Measurements from ENCODE around the gene GRHL3.
A peak's percentile ranks its signal among the peaks of the same experiment; 100 is the strongest.

GRHL3 gene

DNA sequence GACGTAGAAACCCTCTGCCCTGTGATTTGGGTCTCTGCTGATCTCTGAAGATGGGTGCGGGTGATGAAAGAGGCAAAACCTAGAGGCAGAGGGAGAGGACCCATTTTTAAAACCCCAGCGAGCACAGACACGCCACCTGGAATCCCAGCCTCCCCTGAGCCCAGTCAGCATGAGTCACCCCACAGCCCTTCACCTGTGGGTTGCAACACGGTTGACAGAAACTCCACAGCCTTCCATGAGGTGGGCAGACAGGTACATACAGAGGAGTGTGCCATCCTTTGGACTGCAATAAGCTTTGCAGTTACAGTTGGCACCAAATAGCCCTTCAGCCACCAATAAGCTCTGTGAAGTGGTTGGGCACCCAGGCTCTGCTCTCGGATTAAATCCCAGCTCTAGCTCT lies 2.1 kb upstream of the GRHL3 start:
- peak; percentile 52 for TF ChIP-seq CTCF (IDR thresholded peaks at IDR 0.05; ENCODE audit: poor library complexity, severe bottlenecking)
- no peak overlapping the region for H3K4me3 ChIP-seq (ENCODE audit: severe bottlenecking)
- H3K36me3 ChIP-seq (ENCODE audit: low read depth), result no peaks in the 10 kb centered on the region
- H3K27me3 ChIP-seq (ENCODE audit: insufficient read depth, poor library complexity, severe bottlenecking), result no peaks in the 10 kb centered on the region
- H3K9me3 ChIP-seq (ENCODE audit: severe bottlenecking), result no peaks in the 10 kb centered on the region
- H3K4me1 ChIP-seq (ENCODE audit: insufficient read depth, poor library complexity, severe bottlenecking), result peaks cover 54% of the 10 kb centered on the region
- DNase-seq (ENCODE audit: low spot score), result peak; percentile 97
- ATAC-seq (ENCODE audit: low read depth), result peak; percentile 79
- peak overlapping the region; percentile 89 for H3K27ac ChIP-seq (ENCODE audit: poor library complexity, severe bottlenecking)

- Histone ChIP-seq H3K4me3 (ENCODE audit: severe bottlenecking) (no peak overlapping the region), H3K36me3 (ENCODE audit: low read depth) (no peaks in the 10 kb centered on the region), H3K4me1 (ENCODE audit: insufficient read depth, poor library complexity, severe bottlenecking) (peaks cover 62% of the 10 kb centered on the region), H3K27ac (ENCODE audit: poor library complexity, severe bottlenecking) (peak overlapping the region; percentile 89), H3K27me3 (ENCODE audit: insufficient read depth, poor library complexity, severe bottlenecking) (no peaks in the 10 kb centered on the region), H3K9me3 (ENCODE audit: severe bottlenecking) (no peaks in the 10 kb centered on the region)
- no peak for TF ChIP-seq CTCF (IDR thresholded peaks at IDR 0.05; ENCODE audit: poor library complexity, severe bottlenecking)
- DNase-seq (ENCODE audit: low spot score) (no peak), ATAC-seq (ENCODE audit: low read depth) (no peak)
Measured at GRCh38 chr1:24317956-24318614, 1.1 kb upstream of the GRHL3 start.

GRCh38 chr1:24318615-24319311 lies 394 bp upstream of the GRHL3 start:
- Histone ChIP-seq H3K4me3 (ENCODE audit: severe bottlenecking) (peak overlapping the region; percentile 24), H3K36me3 (ENCODE audit: low read depth) (no peaks in the 10 kb centered on the region), H3K9me3 (ENCODE audit: severe bottlenecking) (no peaks in the 10 kb centered on the region), H3K27me3 (ENCODE audit: insufficient read depth, poor library complexity, severe bottlenecking) (no peaks in the 10 kb centered on the region), H3K27ac (ENCODE audit: poor library complexity, severe bottlenecking) (peak overlapping the region; percentile 89), H3K4me1 (ENCODE audit: insufficient read depth, poor library complexity, severe bottlenecking) (peaks cover 69% of the 10 kb centered on the region)
- DNase-seq (ENCODE audit: low spot score) (no peak), ATAC-seq (ENCODE audit: low read depth) (no peak)
- TF ChIP-seq CTCF (IDR thresholded peaks at IDR 0.05; ENCODE audit: poor library complexity, severe bottlenecking), result no peak

GRCh38 chr1:24319962-24320361 lies 805 bp downstream of the GRHL3 start:
- Histone ChIP-seq H3K9me3 (ENCODE audit: severe bottlenecking) (no peaks in the 10 kb centered on the region), H3K27me3 (ENCODE audit: insufficient read depth, poor library complexity, severe bottlenecking) (no peaks in the 10 kb centered on the region), H3K36me3 (ENCODE audit: low read depth) (no peaks in the 10 kb centered on the region), H3K4me3 (ENCODE audit: severe bottlenecking) (peak overlapping the region; percentile 24), H3K27ac (ENCODE audit: poor library complexity, severe bottlenecking) (peak overlapping the region; percentile 89), H3K4me1 (ENCODE audit: insufficient read depth, poor library complexity, severe bottlenecking) (peaks cover 69% of the 10 kb centered on the region)
- DNase-seq (ENCODE audit: low spot score), result no peak
- ATAC-seq (ENCODE audit: low read depth), result no peak
- no peak for TF ChIP-seq CTCF (IDR thresholded peaks at IDR 0.05; ENCODE audit: poor library complexity, severe bottlenecking)

GRCh38 chr1:24321126-24321525 lies 2.0 kb downstream of the GRHL3 start:
- Histone ChIP-seq H3K27me3 (ENCODE audit: insufficient read depth, poor library complexity, severe bottlenecking) (no peaks in the 10 kb centered on the region), H3K9me3 (ENCODE audit: severe bottlenecking) (no peaks in the 10 kb centered on the region)

More at GRCh38 chr1:24321126-24321525, 2.0 kb downstream of the GRHL3 start:
- DNase-seq (ENCODE audit: low spot score) (no peak), ATAC-seq (ENCODE audit: low read depth) (no peak)
- peak overlapping the region; percentile 89 for H3K27ac ChIP-seq (ENCODE audit: poor library complexity, severe bottlenecking)
- no peak for TF ChIP-seq CTCF (IDR thresholded peaks at IDR 0.05; ENCODE audit: poor library complexity, severe bottlenecking)
- peaks cover 63% of the 10 kb centered on the region for H3K4me1 ChIP-seq (ENCODE audit: insufficient read depth, poor library complexity, severe bottlenecking)
- no peaks in the 10 kb centered on the region for H3K36me3 ChIP-seq (ENCODE audit: low read depth)
- H3K4me3 ChIP-seq (ENCODE audit: severe bottlenecking), result peak overlapping the region; percentile 36
